HG03175 (cell line): ENCODE measurements around the gene TRIM44.
A peak's percentile ranks its signal among the peaks of the same experiment; 100 is the strongest.
"Not testable (repeated sequence)": the region's sequence is repeated elsewhere in the genome, so short reads cannot be mapped to it uniquely, and the experiment has no call there.

Experiments used
- ATAC-seq: cut with Tn5 transposase; IDR thresholded peaks from one replicate; pipeline ENCODE4 v1.9.1; 2021; ENCODE audit warnings: mild to moderate bottlenecking, moderate library complexity; ENCODE audit not compliant: unreplicated experiment

Gene TRIM44

DNA sequence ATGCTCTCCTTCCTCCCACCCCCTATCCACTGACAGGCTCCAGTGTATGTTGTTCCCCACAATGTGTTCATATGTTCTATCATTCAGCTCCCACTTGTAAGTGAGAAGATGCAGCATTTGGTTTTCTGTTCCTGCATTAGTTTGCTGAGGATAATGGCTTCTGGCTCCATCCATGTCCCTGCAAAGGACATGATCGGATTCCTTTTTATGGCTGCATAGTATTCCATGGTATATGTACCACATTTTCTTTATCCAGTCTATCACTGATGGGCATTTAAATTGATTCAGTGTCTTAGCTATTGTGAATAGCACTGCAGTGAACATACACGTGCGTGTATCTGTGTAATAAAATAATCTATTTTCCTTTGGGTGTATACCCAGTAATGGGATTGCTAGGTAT, 5.8 kb downstream of the TRIM44 start:
- not testable (repeated sequence) for ATAC-seq

DNA sequence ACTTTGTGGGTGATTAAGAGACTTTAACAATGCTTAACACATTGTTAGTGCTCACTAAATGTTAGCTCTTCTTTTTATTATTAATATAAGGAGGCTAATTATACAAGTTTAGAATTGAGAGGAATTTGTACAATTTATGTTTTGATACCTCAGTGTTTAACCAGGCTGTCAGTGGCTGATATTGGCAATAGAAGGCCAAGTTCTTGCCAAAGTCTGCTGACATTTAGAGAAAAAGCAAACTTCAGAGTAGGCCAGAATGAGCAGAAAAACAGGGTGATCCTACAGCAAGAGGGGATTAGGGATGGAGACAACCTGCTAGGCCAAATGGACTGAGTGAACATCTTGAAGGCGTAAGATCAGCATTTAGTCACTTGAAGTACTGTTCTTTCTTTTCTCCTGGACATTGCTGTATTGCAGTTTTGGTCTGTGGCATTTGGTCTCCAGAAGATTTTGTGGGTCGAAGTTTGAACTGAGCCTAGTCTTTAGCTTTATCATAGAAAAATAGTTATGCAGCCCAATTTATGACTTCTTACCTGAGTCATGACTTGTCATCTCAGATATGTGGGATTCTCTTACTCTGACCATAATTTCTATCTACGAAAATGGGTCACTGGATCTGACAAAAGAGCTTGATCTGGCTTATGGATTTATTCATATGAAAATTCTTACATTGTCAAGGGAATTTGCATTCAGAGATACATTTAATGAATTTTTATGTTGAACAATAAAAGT, 9.0 kb downstream of the TRIM44 start:
- ATAC-seq = no peak

DNA sequence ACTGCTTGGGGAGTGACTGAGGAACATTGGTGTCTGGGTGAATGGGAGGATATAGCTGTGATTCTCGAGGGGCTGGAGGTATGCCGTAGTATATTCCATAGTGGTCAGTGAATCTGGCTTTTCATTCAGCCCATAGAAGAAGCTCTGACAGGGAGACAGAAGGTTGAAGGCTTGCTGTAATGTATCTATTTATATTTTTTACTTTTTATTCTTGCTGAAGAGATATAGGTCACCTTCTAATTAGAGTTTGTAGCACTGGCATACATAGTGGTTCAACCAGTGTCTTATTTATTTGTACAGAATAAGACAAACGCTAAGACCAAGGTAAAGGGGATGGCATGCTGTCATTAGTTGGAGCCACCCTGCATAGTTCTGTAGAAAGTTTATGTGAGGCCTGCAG, 10.0 kb downstream of the TRIM44 start:
- no peak for ATAC-seq

DNA sequence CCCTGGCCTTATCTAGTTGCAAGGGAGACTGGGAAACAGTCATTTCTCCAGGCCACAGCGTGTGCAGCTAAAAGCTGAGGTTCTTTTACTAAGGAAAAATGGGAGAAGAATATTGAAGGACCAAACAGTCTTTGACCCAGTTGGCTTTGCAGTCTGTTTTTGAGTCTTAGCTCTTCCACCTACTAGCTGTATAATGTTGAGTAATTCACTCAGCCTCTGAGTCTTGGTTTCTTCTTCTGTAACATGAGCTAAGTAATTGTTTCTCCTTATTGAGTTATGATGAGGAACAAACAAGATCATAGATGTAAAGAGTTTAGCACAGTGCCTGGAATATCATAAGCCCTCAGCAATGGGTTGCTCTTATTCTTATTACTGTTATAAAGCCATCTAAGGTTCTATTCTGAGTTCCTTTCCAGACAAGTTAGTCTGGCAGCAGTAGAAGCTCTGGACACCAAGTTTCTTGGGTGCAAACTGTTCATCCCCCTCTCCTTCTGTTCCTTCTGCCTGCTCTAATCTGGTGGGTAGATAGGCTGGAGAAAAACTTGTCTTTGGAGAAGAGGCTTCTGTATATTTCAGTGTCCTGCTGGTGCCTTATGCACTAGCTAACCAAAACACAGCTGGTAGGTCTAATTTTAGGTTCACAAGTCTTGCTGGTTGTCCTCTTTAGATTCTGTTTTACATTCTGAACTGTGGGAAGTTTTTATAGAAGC, 13.5 kb downstream of the TRIM44 start:
- ATAC-seq = no peak

DNA sequence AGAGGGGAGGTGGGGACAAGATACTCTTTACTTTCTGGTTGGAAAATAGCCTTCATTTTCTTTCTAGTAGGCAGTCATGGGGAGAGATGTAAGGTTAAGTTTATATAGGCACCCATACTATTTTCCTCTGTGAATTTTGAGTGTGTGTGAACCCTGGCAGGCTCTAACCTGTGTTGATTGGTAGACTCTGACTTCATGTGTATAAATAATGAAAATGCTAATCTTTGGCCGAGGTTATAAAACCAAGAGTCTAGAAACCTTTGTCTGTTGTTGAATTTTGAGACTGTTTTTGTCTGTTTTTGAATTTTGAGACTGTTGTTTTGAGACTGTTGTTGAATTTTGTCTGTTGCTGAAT, 14.0 kb downstream of the TRIM44 start:
- no peak for ATAC-seq

DNA sequence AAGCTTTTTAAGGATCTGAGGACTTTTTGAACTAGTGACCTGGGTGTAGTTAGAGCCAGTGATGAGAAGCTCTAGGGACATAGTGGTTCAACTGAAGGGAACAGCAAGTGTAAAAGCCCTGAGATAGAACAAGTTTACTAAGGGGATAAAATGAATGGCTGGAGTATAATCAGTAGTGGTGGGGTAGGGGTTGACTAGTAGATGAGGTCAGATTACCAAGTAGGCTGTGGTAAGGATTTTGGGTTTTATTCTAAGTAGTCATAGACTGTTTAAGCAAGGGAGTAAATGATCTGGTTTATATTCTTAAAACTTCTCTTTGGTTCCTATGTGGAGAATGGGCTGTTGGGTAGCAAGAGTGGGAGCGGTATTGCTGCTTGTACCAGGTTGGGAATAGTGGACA, 15.3 kb downstream of the TRIM44 start:
- no peak for ATAC-seq

DNA sequence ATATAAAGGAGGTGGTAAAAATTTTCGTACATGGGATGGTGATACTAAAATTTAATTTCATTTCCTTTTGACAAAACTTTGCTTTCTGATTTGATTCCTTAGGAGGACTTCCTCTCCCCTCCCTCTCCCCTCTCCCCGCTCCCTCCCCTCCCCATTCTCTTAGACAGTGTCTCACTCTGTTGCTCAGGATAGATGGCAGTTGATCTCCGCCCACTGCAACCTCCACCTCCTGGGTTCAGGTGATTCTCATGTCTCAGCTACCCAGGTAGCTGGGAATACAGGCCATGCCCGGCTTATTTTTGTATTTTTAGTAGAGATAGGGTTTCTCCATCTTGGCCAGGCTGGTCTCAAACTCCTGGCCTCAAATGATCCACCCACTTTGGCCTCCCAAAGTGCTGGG, 15.9 kb downstream of the TRIM44 start:
- no peak for ATAC-seq

DNA sequence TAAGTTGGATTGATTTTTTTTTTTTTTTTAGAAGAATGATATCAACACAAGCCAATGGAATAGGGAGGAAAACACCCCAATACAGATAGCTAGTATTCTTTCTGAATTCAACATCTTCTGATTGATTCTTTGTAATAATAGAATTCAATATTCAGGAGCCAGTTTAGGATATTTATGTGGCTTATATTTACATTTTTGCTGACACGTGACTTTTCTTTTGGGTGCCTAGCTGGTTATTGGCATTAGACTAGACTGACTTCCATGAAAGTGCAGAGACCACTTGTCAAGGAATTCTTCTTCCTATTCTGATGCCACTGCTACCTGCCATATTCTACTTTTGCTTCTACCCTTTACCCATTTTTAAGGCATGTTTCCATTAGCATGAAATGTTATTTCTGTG, 16.4 kb downstream of the TRIM44 start:
- ATAC-seq = no peak

DNA sequence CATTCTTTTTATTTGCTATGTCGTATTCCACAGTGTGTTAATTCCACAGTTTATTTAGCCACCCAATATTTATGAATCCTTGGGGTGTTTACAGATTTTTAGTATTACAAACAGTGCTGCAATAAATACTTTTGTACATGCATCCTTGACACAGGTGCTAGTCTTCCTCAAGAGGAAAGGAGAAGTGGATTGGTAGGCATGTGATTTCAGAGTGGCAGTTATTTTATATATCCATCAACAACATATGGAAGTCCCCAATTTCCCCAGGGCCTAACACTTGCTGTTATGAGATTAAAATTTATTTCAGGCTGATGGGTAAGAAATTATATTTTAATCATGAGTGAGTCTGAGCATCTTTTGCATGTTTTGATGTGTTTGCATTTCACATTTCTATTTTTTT, 17.9 kb downstream of the TRIM44 start:
- no peak for ATAC-seq

DNA sequence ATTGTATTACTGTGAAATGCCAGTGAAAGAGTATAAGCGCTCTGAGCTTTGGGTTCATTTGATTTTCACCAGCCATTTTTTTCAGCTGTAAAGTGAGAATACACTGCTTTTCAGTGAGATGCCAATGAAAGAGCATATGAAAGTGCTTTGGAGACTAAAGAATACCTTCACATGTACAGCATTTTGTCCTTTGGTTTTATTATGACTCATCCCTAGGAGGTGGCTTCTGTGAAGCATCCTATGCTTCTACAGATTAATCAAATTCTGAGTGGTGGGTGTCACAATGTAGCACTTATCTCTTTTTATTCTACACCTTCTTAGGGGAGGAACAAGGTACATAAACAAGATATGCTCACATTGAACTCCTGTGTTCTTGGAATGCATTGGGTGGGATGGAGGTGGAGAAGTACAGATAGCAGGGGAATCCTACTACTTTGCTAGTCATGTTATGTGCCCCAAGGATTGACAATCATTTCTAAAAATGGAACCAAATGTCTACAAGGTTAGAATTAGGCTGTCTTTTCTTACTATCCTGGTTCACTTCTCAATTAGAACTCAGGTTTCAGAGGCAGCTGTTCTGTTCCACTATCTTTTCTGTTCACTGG, 18.7 kb downstream of the TRIM44 start:
- ATAC-seq = peak; percentile 41

DNA sequence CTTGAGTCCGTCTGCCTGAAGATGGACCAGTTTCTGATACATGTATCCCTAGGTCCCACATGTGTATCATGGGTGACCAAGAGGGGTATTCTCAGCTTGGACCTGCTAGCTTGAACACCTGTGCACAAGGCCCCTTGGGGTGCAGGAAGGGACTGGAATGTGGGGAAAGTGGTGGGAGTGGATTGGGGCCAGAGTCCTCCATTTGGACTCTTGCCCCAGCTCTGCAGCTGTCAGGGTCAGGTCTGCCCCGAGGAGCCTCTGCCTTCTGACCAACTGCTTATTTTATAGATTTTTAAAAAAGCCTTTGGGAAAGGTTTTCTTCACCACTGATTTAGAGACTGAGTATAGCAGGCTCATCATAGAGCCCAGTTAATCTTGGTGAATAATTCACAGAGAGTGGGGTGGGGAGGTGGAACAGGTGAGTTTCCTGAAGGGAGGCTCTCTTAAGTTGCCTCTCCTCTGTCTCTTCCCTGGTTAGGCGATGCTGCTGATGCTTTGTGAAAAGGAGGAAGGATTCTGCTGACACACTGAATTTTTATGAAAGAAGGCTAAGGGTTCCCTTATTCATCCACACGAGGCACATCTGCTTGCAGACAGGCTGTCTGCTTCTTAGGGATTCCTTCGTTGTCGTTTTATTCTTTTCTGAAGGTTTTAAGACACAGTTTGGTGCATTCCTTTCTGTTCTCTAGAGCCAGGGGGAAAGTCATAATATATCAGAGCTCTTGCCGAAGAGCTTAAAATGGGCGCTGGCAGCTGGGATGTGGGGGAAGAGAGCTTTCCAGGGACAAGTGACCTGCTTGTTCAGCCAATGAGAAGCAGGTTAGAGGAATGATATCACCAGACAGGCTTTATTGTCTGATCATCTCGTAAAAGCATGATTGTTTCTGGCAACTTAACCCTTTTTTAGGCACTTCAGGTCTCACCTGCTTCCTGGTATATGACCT, 19.9 kb downstream of the TRIM44 start:
- no peak for ATAC-seq

DNA sequence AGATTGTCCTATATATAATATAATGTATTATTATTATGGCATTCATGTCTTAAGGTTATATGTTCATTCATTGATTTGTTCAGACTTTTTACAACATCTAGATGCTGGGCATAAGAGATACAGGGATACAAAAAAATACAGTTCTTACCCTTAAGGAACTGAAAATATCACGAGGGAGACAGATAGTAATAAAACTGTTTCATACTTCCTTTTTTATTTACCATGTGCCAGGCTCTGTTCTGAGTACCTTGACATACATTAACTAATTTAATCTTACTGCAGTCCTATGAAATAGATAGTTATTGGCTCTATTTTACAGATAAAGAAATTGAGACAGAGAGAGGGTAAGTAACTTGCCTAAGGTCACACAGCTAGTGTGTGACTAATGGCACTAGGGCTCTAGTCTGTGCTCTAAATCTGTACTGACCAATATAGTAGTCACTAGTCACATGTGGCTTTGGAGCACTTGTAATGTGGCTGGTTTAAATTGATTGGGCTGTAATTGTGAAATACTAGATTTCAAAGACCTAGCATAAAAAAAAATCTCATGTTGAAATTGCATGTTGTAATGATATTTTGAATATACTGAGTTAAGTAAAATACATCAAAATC, 21.3 kb downstream of the TRIM44 start:
- ATAC-seq = peak; percentile 77

DNA sequence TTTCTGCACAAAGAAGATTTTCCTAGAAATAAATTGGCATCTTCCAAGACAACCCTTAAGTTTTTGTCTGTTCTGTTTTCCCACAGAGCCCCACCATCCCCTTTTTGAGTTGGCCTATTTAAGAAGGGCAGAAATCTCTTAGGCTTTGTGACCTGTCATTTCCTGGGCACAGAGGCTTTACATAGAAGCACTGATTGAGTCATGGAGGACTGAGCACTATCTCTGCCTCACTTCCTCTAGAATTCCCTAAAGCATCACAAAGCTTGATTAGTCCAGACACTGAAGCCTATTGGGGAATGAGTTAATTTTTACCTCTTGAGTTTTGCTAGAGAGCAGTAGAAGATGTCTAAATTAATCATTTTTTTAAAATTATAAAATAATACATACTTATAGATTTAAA, 25.4 kb downstream of the TRIM44 start:
- ATAC-seq = no peak

DNA sequence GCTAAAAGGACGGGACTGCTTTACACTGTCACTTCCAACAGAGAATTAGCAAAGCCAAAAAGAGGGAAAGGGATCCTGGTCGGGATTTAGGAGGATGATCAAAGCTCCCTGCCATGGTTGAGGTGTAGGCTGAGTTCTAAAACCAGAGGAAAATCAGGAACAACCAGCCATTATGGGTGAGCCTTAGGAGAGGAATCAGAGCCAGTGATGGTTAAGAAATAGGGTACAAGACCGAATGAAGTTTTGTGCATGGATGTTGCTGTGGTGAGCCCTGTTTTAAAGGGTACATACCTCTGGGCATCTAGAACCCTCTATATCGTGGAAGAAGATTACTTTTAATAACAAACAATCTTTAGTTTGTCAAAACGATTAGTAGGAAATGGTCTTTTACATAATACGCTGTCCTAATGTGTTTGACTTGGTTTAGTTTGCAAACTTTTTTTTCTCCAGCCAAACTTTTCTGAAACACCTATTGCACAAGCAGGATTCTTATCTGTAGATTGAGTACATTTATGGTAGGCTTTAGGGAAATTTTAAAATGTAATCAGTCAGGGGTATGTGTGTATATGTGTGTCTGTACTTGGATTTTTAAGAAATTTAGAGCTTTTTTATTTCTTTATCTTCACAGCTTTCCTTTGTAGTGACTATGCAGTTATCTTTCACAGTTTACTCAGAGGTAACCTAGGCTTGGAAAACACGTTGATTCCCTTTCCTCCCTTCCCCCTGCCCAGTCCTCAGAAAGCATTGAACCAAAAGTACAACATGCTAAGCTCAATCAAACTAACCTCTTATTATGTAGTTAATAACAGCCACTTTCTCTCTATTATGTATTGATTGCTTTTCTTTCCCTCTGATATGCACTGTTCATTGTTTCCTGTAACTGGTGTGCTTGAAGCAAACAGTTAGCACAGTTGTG, 26.8 kb downstream of the TRIM44 start:
- ATAC-seq = no peak

DNA sequence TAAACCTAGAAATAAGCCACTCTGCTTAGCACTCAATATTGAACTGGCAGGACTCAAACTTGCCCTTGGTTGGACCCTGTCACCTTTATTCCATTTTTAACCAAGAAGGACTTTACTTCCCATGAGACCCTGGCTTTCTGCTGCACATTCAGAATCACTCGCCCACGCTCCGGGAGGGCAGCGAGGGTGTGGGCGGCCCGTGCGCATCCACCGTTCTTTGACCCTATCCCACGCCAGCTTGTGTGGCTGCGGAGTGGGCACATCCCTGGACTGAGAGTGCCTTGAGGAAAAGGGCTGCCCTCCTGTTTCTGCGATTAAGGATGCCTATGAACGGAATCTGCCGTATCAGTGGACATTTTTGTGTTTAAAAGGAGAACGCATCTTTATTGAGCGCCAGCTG, 39.6 kb downstream of the TRIM44 start:
- ATAC-seq = no peak

DNA sequence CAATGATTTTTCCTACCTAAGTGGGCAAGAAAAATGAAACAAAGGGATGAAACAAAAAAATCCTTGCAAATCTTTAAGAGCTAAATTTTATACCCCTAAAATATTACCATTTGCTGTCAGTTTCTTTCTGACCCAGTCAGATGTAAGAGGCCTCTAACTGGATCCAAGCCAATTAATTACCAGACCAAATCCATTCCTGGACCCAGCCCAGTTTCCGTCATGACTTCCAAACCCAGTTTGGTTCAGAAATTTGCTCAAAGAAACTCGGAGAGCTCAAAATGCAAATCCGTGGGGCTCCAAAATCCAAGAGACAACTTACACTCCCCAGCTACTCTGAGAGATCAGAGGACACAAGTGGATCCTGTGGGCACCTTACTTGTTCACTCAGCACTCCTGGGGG, 46.8 kb downstream of the TRIM44 start:
- no peak for ATAC-seq

DNA sequence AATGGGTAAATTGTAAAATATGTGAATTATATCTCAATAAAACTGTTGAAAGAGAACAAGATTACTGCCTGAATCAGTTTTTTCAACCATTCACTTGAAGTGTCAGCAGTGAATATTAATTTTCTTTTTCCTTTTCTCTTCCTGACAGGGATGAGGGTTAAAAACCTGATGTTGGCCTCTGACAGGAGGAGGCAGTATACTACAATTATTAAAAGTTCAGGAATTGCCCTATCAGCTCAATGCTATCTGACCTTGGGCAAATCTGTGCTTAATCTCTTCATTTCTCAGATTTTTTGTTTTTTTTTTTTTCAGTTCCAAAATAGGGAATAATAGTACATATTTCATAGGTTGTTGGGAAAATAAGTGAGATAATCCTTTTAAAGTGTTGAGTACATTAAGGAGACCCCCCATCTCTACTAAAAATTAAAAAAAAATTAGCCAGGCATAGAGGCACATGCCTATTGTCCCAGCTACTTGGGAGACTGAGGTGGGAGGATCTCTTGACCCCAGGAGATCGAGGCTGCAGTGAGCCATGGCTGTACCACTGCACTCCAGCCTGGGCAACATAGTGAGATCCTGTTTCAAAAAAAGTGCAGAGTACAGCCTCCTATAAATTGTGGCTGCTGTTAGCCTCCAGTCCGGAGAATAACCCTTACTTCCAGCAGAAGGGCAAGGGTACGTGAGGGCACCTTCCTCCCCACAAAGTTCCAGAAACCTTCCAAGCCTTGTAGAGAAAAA, 48.8 kb downstream of the TRIM44 start:
- no peak for ATAC-seq

DNA sequence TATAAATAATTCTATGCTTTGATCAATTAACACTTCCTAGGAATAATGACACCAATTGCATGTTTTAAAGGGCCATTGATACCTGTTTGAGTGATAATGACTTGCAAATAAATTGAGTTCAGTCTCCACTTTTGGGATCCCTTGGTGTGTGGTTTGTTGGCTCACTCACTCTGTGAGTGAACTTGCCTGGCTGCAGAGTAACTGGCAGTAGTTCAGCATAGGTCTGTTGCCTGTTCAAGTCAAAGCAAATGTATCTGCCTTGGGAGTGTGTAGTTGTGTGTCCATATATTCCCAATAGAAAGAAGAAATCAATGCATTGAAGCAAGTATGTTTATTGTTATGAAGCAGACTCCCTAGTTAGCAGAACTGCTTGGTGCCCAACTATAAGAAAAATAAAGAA, 49.3 kb downstream of the TRIM44 start:
- no peak for ATAC-seq

DNA sequence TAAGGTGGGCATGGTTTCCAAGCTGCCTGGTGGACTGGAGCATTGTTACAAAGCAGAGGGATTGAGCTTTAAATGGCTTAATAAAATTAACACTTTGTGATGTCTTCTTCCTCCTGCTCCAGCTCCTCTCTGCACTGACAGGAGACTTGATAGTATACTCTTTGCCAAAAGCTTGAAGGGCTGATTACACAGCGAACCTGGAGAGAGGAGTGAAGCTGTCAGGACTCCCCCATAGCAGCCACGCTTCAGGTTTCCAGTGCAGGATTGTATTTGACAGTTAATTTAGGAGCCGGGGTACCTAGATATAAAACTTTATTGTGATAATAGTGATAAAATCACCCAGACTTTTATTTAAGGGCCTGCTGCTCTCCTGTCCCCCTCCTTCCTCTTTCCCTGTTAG, 50.0 kb downstream of the TRIM44 start:
- no peak for ATAC-seq
